ENCODE results near the gene AKR1C3. TPM values are rescaled to one million over a fixed set of nuclear protein-coding genes. Genes with fewer than 3 reads are reported as not detected.

Gene AKR1C3
- total and polyA plus RNA-seq, 7 experiments from 2014 or later = 2.9 to 22.8 (median 6.1) TPM

Other genes with a start within 250 kb of the AKR1C3 start
- gene AKR1C1, start 131.0 kb upstream of the AKR1C3 start, total RNA-seq = 1 to 10 TPM; 1.8 to 4.7 (median 3.4) TPM
- gene AKR1C1, start 131.0 kb upstream of the AKR1C3 start, polyA plus RNA-seq = not detected
- gene AKR1C2, start 90.6 kb upstream of the AKR1C3 start, total RNA-seq = under 1 TPM in 1 of 5 experiments, not detected in 4; 0.15 TPM
- not detected for gene AKR1C2, start 90.6 kb upstream of the AKR1C3 start, polyA plus RNA-seq
- 1 to 10 TPM in 2 of 5 experiments, under 1 TPM in 3; 0.69 to 3.1 (median 0.88) TPM for gene AKR1C8, start 90.7 kb downstream of the AKR1C3 start, total RNA-seq
- not detected for gene AKR1C8, start 90.7 kb downstream of the AKR1C3 start, polyA plus RNA-seq
- gene AKR1C4, start 102.4 kb downstream of the AKR1C3 start, total RNA-seq = not detected
- gene AKR1C4, start 102.4 kb downstream of the AKR1C3 start, polyA plus RNA-seq = not detected